ENCODE results near the gene PRIM2. TPM values are rescaled to one million over a fixed set of nuclear protein-coding genes. Genes with fewer than 3 reads are reported as not detected.
"Not testable (repeated sequence)": the region's sequence is repeated elsewhere in the genome, so short reads cannot be mapped to it uniquely, and the experiment has no call there.

PRIM2 gene
- polyA plus RNA-seq, 1 donor from 2014 or later: 9.1 TPM

DNA sequence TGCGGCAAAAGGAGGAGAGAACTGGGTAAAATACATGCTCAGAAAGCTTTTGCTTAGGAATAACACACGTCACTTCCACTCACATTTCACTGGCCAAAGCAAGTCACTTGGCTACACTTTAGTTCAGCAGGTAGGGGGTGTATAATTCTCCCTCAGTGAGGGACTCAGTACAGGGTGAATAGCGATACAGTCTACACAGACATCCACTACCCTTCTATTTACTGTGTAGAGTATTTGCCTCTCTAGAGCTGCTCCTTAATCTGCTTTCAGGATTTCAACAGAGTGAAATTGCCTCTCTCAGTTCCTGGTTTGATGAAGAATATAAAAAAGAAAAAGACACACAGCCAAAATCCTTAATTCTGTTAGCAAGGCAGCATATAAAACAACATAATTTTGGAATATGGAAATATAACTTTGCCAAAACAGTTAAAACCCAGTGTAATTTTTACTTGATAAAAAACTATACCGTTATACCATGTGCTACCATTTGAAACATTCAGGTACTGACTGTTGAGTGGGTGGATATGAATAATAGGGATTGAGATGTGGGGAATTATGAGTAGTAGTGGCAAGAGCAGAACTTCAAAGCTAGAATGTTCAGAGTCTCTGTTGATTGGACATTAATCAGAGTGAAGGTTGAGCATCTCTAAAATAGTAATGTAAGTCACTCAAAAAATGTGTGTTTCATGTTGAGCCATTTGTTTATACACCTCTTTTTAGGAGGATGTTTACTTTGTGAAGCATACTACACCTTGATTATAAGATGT, 51.7 kb downstream of the PRIM2 start:
- H3K36me3 Mint-ChIP-seq, H3K4me3 Mint-ChIP-seq, H3K9me3 Mint-ChIP-seq, H3K4me1 Mint-ChIP-seq, H3K27me3 Mint-ChIP-seq: not testable (repeated sequence)
- peak overlapping the region in 1 of 3 donors; percentile 22 for H3K27ac Mint-ChIP-seq

DNA sequence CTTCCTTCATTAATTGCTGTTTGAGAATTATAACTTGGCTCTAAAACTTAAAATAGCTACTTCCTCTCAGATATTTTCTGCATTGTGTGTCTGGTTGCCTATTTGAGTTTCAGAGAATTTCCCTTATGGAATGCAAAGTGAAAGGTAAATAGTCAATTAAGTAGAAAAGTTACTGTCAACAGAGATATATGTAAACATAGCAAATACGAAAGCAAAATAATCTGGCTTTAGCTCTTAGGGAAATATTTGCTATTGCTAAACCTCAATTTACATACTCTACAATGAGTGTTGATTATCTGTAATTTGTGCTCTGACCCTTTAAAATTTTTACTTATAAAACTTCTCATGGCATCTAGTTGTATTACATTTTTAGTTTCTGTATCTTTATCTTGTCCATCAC, 54.3 kb downstream of the PRIM2 start:
- not testable (repeated sequence) for H3K9me3 Mint-ChIP-seq, H3K36me3 Mint-ChIP-seq, H3K27ac Mint-ChIP-seq, H3K4me3 Mint-ChIP-seq, H3K27me3 Mint-ChIP-seq
- peaks cover 3 to 10% (median 6%) of the 10 kb centered on the region in 3 donors for H3K4me1 Mint-ChIP-seq

DNA sequence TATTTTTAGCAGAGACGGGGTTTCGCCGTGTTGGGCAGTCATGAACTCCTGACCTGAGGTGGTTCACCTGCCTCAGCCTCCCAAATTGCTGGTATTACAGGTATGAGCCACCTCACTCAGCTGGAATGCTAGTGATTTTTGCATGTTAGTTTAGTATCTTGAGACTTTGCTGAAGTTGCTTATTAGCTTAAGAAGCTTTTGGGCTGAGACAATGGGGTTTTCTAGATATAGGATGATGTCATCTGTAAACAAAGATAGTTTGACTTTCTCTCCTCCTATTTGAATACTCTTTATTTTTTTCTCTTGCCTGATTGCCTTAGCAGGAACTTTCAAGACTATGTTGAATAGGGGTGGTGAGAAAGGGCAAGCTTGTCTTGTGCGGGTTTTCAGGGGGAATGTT, 57.3 kb downstream of the PRIM2 start:
- not testable (repeated sequence) for H3K9me3 Mint-ChIP-seq, H3K27ac Mint-ChIP-seq, H3K36me3 Mint-ChIP-seq, H3K27me3 Mint-ChIP-seq
- Mint-ChIP-seq H3K4me1 (peaks cover 4 to 10% (median 4%) of the 10 kb centered on the region in 3 donors), H3K4me3 (peak overlapping the region in 1 of 4 donors; percentile 43)

DNA sequence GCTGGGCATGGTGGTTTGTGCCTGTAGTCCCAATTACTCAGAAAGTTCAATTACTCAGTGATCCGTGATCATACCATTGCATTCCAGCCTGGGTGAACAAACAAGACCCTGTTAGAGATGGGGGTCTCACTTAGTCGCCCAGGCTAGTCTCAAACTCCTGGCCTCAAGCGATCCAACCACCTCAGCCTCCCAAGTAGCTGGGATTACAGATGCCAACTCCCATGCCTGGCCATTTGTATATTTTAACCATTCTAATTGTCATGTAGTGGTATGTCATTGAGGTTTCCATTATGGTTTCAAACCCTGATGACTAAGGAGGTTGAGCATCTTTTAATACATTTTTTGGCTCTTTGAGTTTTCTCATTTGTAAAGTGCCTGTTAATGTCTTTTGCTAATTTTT, 58.7 kb downstream of the PRIM2 start:
- not testable (repeated sequence) for H3K27me3 Mint-ChIP-seq, H3K9me3 Mint-ChIP-seq, H3K27ac Mint-ChIP-seq, H3K4me3 Mint-ChIP-seq, H3K36me3 Mint-ChIP-seq
- peaks cover 4 to 10% (median 4%) of the 10 kb centered on the region in 3 donors for H3K4me1 Mint-ChIP-seq

DNA sequence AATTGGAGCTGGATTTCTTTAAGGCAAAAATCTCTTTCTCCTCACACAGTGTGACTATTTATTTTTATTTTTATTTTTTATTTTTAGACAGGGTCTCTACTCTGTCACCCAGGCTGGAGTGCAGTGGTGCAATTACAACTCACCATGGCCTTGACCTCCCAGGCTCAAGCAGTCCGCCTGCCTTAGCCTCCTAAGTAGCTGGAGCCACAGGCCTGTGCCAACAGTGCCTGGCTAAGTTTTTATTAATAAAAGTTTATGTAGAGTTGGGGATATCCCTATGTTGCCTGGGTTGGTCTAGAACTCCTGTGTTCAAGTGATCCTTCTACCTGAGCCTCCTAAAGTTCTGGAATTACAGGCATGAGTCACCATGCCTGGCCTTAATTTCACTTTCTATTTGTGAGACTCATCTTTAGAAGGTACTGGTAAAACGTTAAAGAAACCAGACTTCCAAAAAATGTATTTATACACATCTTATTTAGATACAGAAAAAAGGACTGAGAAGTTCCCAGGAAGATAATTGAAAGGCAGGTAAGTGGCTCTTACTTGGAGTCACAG, 71.7 kb downstream of the PRIM2 start:
- H3K27me3 Mint-ChIP-seq, H3K9me3 Mint-ChIP-seq, H3K27ac Mint-ChIP-seq: not testable (repeated sequence)
- Mint-ChIP-seq H3K36me3 (peaks cover 20% of the 10 kb centered on the region), H3K4me3 (peak overlapping the region in 1 of 4 donors; percentile 70), H3K4me1 (peaks cover 5 to 13% (median 7%) of the 10 kb centered on the region in 3 donors)

DNA sequence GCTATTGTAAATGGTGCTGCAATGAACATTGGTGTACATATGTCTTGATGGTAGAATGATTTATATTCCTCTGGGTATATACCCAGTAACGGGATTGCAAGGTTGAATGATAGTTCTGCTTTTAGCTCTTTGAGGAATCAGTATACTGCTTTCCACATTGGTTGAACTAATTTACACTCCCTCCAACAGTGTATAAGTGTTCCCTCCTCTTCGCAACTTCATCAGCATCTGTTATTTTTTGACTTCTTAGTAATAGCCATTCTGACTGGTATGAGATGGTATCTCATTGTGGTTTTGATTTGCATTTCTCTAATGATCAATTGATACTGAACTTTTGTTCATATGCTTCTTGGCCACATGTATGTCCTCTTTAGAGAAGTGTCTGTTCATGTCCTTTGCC, 73.4 kb downstream of the PRIM2 start:
- peaks cover 13 to 16% (median 13%) of the 10 kb centered on the region in 3 donors for H3K4me1 Mint-ChIP-seq
- H3K9me3 Mint-ChIP-seq, H3K27me3 Mint-ChIP-seq, H3K4me3 Mint-ChIP-seq, H3K27ac Mint-ChIP-seq: not testable (repeated sequence)
- peaks cover 22% of the 10 kb centered on the region for H3K36me3 Mint-ChIP-seq

DNA sequence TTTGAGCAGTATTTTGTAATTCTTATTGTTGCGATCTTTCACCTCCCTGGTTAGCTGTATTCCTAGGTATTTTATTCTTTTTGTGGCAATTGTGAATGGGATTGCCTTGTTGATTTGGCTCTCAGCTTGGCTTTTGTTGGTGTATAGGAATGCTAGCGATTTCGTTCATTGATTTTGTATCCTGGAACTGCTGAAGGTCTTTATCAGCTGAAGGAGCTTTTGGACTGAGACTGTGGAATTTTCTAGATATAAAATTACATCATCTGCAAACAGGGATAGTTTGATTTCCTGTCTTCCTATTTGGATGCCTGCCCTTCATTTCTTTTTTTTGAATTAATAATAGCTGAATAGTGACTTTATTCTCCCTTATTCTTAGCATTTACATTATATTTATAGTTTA, 74.6 kb downstream of the PRIM2 start:
- not testable (repeated sequence) for H3K27ac Mint-ChIP-seq, H3K27me3 Mint-ChIP-seq, H3K4me3 Mint-ChIP-seq
- Mint-ChIP-seq H3K9me3 (peaks cover 3 to 13% (median 12%) of the 10 kb centered on the region in 3 donors), H3K36me3 (peaks cover 27% of the 10 kb centered on the region), H3K4me1 (peaks cover 13 to 16% (median 13%) of the 10 kb centered on the region in 3 donors)

DNA sequence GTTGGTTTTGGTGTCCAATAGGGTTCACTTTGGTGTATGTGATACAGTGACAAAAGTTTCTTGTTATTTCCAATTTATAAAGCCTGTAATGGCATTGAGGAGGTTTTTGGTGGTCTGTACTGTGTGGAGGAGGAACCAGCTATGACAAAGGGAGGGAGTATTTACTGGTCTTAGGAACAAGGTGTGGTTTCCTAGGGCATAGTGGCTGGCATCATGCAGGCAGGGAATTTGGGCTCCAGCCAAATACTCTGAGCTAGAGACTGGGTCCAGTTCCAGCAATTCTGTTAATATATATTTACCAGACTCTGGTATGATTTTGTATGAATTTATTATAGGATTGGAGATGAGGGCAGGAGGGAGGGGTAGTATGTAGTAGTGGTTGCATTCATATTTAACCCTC, 101.9 kb downstream of the PRIM2 start:
- not testable (repeated sequence) for H3K9me3 Mint-ChIP-seq

DNA sequence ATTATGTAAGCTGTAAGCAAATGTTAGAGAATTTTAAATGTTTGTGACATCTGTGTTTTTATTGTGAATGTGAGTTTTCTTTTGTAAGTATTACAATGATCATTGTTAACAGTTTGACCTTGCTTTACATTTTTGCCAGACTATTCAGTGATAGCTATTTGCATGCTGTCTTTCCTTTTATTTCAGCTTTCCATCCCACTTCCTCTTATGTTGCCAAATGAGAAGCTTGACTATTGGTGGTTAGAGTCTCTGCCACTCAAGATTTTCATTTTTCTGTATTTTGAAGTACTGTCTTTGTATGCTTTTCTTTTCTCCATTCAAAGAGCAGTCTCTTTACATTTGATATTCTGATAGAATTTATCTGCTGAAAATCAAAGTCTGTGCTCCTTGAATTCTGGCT, 104.1 kb downstream of the PRIM2 start:
- Mint-ChIP-seq H3K9me3 (no peaks in the 10 kb centered on the region), H3K4me1 (peaks cover 18 to 27% (median 22%) of the 10 kb centered on the region in 3 donors), H3K27me3 (no peaks in the 10 kb centered on the region), H3K27ac (peak overlapping the region in 1 of 3 donors; percentile 60), H3K4me3 (peak overlapping the region in 1 of 4 donors; percentile 82), H3K36me3 (peaks cover 2% of the 10 kb centered on the region)

More for the DNA sequence above, 101.9 kb downstream of the PRIM2 start:
- peaks cover 18 to 26% (median 22%) of the 10 kb centered on the region in 3 donors for H3K4me1 Mint-ChIP-seq
- H3K36me3 Mint-ChIP-seq, H3K27me3 Mint-ChIP-seq, H3K4me3 Mint-ChIP-seq: not testable (repeated sequence)
- peak overlapping the region in 1 of 3 donors; percentile 51 for H3K27ac Mint-ChIP-seq

DNA sequence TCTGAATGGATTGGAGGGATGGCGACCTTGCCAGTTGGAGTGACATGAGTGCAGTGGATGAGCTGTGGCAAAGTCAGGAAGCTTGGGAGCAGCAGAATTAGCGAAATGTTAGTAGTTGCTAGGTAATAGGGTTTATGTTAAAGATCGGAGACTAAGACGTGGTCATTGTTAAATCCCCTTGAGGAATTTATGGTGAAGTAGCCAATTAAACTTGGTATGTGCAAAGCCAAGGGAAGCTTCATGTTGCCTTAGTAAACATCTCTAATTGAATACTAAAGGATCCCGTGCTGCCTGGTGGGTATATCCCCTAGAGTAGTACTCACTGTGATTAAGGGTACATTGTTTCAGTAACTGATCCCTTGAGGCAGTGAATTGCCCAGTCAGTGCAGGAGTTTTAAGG, 106.0 kb downstream of the PRIM2 start:
- no peaks in the 10 kb centered on the region for H3K27me3 Mint-ChIP-seq
- H3K9me3 Mint-ChIP-seq: no peaks in the 10 kb centered on the region
- H3K4me1 Mint-ChIP-seq: peaks cover 17 to 27% (median 18%) of the 10 kb centered on the region in 3 donors
- H3K36me3 Mint-ChIP-seq: no peaks in the 10 kb centered on the region
- H3K27ac Mint-ChIP-seq: no peak overlapping the region
- H3K4me3 Mint-ChIP-seq: no peak overlapping the region

DNA sequence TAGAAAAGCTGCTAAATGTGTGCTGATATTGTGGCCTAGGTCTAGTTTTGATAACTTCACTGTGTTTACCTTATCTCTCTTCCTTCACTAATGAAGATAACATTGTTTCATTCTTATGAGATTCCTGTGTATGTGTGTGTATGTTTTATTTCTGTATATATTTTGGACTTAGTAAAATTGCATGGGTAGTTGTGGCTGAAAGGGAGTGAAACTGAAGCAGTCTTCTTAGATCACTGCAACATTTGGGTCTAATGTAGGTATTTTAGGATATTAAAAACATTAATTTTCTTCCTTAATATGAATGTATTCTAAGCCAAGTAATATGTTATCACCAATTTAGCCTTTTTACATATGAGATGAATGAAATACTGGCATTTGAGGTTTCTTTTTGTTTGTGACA, 114.3 kb downstream of the PRIM2 start:
- not testable (repeated sequence) for H3K9me3 Mint-ChIP-seq, H3K36me3 Mint-ChIP-seq, H3K27me3 Mint-ChIP-seq
- peaks cover 26 to 45% (median 43%) of the 10 kb centered on the region in 3 donors for H3K4me1 Mint-ChIP-seq
- H3K27ac Mint-ChIP-seq: peak overlapping the region in 2 of 3 donors; percentile 44 to 79
- H3K4me3 Mint-ChIP-seq: peak overlapping the region in 1 of 4 donors; percentile 41

DNA sequence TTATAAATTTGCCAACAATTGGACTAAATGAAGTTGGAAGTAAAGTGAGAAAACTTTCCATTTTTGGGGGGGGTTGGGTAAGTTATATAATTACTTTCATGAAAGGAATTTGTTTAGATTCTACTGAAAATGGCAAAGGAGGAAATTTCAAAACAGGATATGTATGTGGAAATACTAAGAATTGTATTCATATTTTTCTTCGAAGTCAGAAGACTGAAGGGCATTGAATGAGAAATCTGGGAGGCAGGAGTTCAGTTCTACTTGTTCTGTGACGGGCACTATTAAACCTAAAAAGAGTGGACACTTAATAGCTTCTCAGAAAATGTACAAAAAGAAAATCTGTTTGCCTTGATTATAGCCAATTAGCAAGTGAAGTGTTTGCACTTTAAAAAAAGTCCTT, 114.7 kb downstream of the PRIM2 start:
- no peaks in the 10 kb centered on the region for H3K36me3 Mint-ChIP-seq
- H3K9me3 Mint-ChIP-seq: peaks cover 0 to 3% (median 0%) of the 10 kb centered on the region in 3 donors
- peak overlapping the region in 2 of 3 donors; percentile 44 to 79 for H3K27ac Mint-ChIP-seq
- peaks cover 26 to 45% (median 43%) of the 10 kb centered on the region in 3 donors for H3K4me1 Mint-ChIP-seq
- no peaks in the 10 kb centered on the region for H3K27me3 Mint-ChIP-seq
- peak overlapping the region in 2 of 4 donors; percentile 25 to 41 for H3K4me3 Mint-ChIP-seq

DNA sequence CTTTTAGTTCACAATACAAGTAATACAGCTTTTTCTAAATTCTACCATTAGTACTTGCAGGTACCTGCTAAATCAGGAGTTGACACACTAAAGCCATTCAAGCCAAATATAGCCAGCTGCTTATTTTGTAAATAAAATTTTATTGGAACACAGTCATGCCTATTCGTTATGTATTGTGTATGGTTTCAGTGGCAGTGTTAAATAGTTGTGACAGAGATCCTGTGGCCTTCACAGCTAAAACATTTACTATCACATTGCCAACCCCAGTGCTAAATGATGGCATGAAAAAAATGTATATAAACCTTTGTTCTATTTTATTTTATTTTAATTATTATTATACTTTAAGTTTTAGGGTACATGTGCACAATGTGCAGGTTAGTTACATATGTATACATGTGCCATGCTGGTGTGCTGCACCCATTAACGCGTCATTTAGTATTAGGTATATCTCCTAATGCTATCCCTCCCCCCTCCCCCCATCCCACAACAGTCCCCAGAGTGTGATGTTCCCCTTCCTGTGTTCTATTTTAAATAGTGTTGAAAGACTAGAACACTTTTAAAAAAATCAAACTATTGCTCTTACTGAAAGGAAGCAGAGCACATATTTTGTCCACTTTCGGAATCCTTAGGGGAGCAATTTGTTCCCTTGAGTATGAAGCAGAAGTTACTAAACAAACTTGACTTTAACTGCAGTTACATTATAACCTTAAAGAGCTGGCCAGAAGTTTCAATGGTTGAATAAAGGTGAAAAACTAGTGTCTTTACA, 115.7 kb downstream of the PRIM2 start:
- Mint-ChIP-seq H3K27ac (peak overlapping the region in 2 of 3 donors; percentile 37 to 59), H3K4me3 (peak overlapping the region in 3 of 4 donors; percentile 16 to 84 (median 79)), H3K36me3 (peaks cover 2% of the 10 kb centered on the region), H3K27me3 (no peaks in the 10 kb centered on the region), H3K9me3 (peaks cover 0 to 3% (median 0%) of the 10 kb centered on the region in 3 donors), H3K4me1 (peaks cover 26 to 45% (median 43%) of the 10 kb centered on the region in 3 donors)

DNA sequence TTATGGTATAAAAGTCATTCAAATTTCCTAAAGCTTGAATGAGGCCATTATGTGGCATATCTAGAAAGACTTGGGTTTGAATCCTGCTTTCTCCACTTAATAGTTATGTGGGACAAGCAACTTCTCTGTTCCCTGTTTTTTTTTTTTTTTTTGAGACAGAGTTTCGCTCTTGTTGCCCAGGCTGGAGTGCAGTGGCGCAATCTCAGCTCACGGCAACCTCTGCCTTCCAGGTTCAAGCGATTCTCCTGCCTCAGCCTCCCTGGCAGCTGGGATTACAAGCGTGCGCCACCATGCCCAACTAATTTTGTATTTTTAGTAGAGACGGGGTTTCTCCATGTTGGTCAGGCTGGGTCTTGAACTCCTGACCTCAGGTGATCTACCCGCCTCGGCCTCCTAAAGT, 116.4 kb downstream of the PRIM2 start:
- Mint-ChIP-seq H3K4me1 (peaks cover 26 to 44% (median 43%) of the 10 kb centered on the region in 3 donors), H3K4me3 (peak overlapping the region in 3 of 4 donors; percentile 16 to 84 (median 43)), H3K27ac (peak overlapping the region in 2 of 3 donors; percentile 37 to 59)
- not testable (repeated sequence) for H3K9me3 Mint-ChIP-seq, H3K27me3 Mint-ChIP-seq, H3K36me3 Mint-ChIP-seq

DNA sequence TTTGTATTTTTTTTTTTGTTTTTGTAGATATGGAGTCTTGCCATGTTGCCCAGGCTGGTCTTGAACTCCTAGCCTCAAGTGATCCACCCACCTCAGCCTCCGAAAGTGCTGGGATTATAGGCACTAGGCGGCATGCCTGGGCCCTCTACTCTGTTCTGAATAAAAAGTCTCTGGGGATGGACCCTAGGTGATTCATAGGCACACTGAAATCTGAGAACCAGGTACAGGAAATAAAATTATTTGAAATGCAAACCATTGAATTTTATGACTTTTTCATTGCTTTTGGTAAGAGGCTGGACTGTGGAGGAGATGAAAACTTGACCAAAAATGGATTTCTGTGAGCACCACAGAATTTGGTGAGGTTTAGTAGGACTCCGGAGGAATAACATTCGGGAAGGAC, 117.5 kb downstream of the PRIM2 start:
- no peaks in the 10 kb centered on the region for H3K27me3 Mint-ChIP-seq
- H3K27ac Mint-ChIP-seq: peak overlapping the region in 1 of 3 donors; percentile 71
- H3K9me3 Mint-ChIP-seq: no peaks in the 10 kb centered on the region
- H3K36me3 Mint-ChIP-seq: peaks cover 2% of the 10 kb centered on the region
- H3K4me3 Mint-ChIP-seq: peak overlapping the region in 1 of 4 donors; percentile 41
- H3K4me1 Mint-ChIP-seq: peaks cover 23 to 40% (median 38%) of the 10 kb centered on the region in 3 donors

Measured in IgD-negative memory B cell (primary cell).